Measurements from ENCODE around the gene STARD10.

GRCh38 chr11:72838691-72839305 is 45.0 kb upstream of the STARD10 start:
- TF ChIP-seq CTCF (IDR thresholded peaks at IDR 0.05; ENCODE audit: low read depth, low read length) (no peak), EZH2phosphoT487 (IDR thresholded peaks at IDR 0.05; ENCODE audit: low read depth) (no peak)
